GM04504 (cell line): ENCODE measurements around the gene SMIM24.
"Not testable (repeated sequence)": the region's sequence is repeated elsewhere in the genome, so short reads cannot be mapped to it uniquely, and the experiment has no call there.

Experiments used
- DNase-seq: peaks from one replicate; pipeline ENCODE4 v3.0.0-alpha.2; 2012; ENCODE audit warnings: low read depth

The SMIM24 gene

DNA sequence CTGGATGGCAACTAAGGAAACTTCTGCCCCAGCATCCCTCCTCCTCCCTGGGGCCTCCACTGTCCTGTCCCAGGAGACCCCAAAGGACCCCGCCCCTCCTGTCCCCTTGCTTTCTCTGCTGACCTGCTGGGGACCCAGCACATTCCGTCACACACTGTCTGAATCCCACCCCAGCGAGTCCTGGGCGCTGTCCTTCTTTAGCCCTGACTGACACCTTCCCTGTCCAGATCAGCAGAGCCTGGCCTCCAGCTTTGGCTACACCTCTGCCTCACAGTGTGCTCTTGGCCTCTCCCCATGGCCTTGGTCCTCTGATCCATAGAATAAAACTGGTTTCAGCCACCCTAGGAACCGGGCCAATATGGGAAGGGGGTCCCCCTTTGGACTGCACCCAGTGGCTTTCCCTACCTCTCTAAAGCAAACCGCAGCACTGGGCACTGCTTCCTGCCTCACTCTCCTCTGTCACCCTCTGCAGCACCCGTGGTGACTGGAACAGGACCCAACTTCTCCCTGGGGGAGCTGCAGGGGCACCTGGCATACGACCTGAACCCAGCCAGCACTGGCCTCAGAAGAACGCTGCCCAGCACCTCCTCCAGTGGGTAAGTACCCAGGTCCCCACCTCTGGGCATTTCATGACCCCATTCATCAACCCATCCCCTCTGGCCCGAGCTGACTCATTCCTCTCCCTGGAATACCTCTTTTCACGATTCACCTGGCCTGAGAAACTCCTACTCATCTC, 46.4 kb downstream of the SMIM24 start:
- no peak for DNase-seq

- no peak for DNase-seq
Measured at GRCh38 chr19:3433313-3433712, 47.0 kb downstream of the SMIM24 start.

GRCh38 chr19:3431760-3432397, 48.4 kb downstream of the SMIM24 start:
- DNase-seq, result no peak

DNA sequence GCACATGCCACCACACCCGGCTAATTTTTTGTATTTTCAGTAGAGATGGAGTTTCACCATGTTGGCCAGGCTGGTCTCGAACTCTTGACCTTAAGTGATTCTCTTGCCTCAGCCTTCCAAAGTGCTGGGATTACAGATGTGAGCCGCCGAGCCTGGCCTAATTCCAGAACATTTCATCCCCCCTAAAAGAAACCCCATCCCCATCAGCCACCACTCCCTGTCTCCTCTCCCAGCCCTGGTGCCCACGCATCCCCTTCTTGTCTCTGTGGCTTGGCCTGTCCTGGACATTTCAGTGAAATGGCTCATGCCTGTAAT, 50.0 kb downstream of the SMIM24 start:
- not testable (repeated sequence) for DNase-seq

DNA sequence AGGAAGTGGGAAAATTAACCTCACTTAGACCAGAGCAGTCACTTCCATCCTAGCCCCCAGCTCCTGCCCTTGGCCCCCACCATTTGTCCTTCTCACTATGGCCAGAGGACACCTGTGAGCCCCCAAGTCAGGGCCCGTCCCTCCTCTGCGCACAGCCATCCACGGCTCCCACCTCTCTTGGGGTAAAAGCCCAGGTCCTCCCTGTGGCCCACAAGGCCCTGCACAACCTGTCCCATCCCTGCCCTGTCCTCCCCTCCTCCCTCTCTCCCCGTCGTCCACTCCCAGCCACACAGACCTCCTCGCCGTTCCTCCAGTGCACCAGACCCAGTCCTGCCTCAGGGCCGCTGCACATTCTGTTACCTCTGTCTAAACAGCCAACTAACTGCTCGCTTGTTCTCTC, 53.9 kb downstream of the SMIM24 start:
- DNase-seq, result no peak
